Nephron (organoid): ENCODE data around the gene GMPPA.

Experiments used
- H3K27ac Mint-ChIP-seq, 3 experiments: 2 replicates each; pipeline ENCODE4 v1.8.0; 2020; ENCODE audit warnings: mixed read lengths in 3 of 3, mild to moderate bottlenecking in 2 of 3, moderate library complexity in 1 of 3
- H3K27me3 Mint-ChIP-seq: 2 replicates; pipeline ENCODE4 v1.8.0; 2021; ENCODE audit warnings: low read depth, mild to moderate bottlenecking, moderate library complexity, mixed read lengths
- H3K36me3 Mint-ChIP-seq: 2 replicates; pipeline ENCODE4 v1.8.0; 2020; ENCODE audit warnings: low read depth, mixed read lengths
- H3K4me1 Mint-ChIP-seq: 2 replicates; pipeline ENCODE4 v1.8.0; 2020; ENCODE audit warnings: mixed read lengths
- H3K4me3 Mint-ChIP-seq, 3 experiments: 2 replicates each; pipeline ENCODE4 v1.8.0; 2020; ENCODE audit warnings: mild to moderate bottlenecking in 3 of 3, mixed read lengths in 3 of 3, moderate library complexity in 2 of 3
- H3K9me3 Mint-ChIP-seq: 2 replicates; pipeline ENCODE4 v1.8.0; 2020; ENCODE audit warnings: mixed read lengths
- TF ChIP-seq, protein P1 (sequence below), 3 experiments: fragments of 200-600 bp; sonication (generic); IDR thresholded peaks; one replicate each; pipeline ENCODE4 v1.5.0; 2021; ENCODE audit warnings: antibody characterized with exemption in 3 of 3; ENCODE audit not compliant: unreplicated experiment in 3 of 3

Gene GMPPA

DNA sequence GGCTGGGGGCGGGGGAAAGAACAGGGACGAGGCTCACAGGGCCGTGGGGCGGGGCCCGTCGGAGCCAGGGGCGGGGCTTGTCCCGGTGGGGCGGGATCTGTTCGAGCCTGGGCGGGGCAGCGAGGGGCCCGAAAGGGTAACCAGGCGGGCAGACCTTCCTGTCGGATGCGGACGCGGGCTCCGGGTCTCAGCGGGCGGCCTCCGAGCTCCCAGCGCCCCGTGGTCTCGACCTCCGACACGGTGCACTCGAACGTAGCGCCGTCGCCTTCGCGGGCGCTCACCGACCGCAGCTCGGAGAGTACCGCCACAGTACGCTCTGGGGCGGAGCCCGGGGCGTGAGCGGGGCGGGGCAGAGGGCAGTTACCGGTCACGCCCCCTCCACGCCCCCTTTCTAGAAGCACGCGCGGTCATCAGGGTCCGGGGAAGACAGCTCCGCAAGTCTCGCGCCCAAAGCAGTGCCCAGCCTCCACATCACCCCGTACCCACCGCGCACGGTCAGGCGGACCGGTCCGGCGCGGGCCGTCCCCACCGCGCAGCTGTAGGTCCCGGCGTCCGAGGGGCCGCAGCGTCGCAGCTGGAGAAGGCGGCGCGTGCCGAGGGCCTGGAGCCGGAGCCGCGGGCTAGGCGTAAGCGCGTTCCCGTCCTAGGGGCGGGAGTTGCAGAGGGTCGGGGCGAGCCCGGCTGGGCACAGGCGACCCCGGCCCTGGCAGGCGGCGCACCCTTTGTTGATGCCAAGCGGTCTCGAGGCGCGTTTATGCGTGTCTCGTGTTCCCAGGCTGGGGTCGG is 53.9 kb downstream of the GMPPA start:
- Mint-ChIP-seq H3K4me1 (peaks cover 5% of the 10 kb centered on the region), H3K27ac (no peak overlapping the region), H3K36me3 (peaks cover 12% of the 10 kb centered on the region), H3K27me3 (peaks cover 14% of the 10 kb centered on the region), H3K4me3 (peak overlapping the region; percentile 83 to 89 (median 86)), H3K9me3 (no peaks in the 10 kb centered on the region)
- TF ChIP-seq, protein P1, sequence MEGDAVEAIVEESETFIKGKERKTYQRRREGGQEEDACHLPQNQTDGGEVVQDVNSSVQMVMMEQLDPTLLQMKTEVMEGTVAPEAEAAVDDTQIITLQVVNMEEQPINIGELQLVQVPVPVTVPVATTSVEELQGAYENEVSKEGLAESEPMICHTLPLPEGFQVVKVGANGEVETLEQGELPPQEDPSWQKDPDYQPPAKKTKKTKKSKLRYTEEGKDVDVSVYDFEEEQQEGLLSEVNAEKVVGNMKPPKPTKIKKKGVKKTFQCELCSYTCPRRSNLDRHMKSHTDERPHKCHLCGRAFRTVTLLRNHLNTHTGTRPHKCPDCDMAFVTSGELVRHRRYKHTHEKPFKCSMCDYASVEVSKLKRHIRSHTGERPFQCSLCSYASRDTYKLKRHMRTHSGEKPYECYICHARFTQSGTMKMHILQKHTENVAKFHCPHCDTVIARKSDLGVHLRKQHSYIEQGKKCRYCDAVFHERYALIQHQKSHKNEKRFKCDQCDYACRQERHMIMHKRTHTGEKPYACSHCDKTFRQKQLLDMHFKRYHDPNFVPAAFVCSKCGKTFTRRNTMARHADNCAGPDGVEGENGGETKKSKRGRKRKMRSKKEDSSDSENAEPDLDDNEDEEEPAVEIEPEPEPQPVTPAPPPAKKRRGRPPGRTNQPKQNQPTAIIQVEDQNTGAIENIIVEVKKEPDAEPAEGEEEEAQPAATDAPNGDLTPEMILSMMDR (IDR thresholded peaks at IDR 0.05; ENCODE audit: unreplicated experiment in 3 of 3), result no peak

GRCh38 chr2:219553168-219553417 is 54.4 kb downstream of the GMPPA start:
- Mint-ChIP-seq H3K36me3 (peaks cover 11% of the 10 kb centered on the region), H3K27ac (no peak overlapping the region), H3K4me3 (peak overlapping the region; percentile 26 to 76 (median 61)), H3K9me3 (no peaks in the 10 kb centered on the region), H3K27me3 (peaks cover 14% of the 10 kb centered on the region), H3K4me1 (peaks cover 5% of the 10 kb centered on the region)
- TF ChIP-seq, protein P1 (IDR thresholded peaks at IDR 0.05; ENCODE audit: unreplicated experiment in 3 of 3), result no peak

GRCh38 chr2:219553463-219553963 is 54.8 kb downstream of the GMPPA start:
- Mint-ChIP-seq H3K4me3 (peak overlapping the region; percentile 61 to 76 (median 71)), H3K27me3 (peaks cover 14% of the 10 kb centered on the region), H3K27ac (no peak overlapping the region), H3K36me3 (peaks cover 9% of the 10 kb centered on the region), H3K9me3 (no peaks in the 10 kb centered on the region), H3K4me1 (peaks cover 5% of the 10 kb centered on the region)
- TF ChIP-seq, protein P1 (IDR thresholded peaks at IDR 0.05; ENCODE audit: unreplicated experiment in 3 of 3), result no peak

GRCh38 chr2:219554350-219554749 is 55.7 kb downstream of the GMPPA start:
- Mint-ChIP-seq H3K9me3 (no peaks in the 10 kb centered on the region), H3K4me1 (peaks cover 5% of the 10 kb centered on the region), H3K4me3 (peak overlapping the region in 2 of 3 experiments; percentile 61 to 71), H3K27me3 (peaks cover 14% of the 10 kb centered on the region), H3K36me3 (peaks cover 16% of the 10 kb centered on the region), H3K27ac (no peak overlapping the region)
- TF ChIP-seq, protein P1 (IDR thresholded peaks at IDR 0.05; ENCODE audit: unreplicated experiment in 3 of 3), result no peak

- no peaks in the 10 kb centered on the region for H3K9me3 Mint-ChIP-seq
- H3K36me3 Mint-ChIP-seq, result peaks cover 23% of the 10 kb centered on the region
- H3K27me3 Mint-ChIP-seq, result peaks cover 12% of the 10 kb centered on the region
- H3K27ac Mint-ChIP-seq, result no peak overlapping the region
- TF ChIP-seq, protein P1 (IDR thresholded peaks at IDR 0.05; ENCODE audit: unreplicated experiment in 3 of 3), result no peak
- H3K4me1 Mint-ChIP-seq, result peaks cover 14% of the 10 kb centered on the region
- no peak overlapping the region for H3K4me3 Mint-ChIP-seq
Measured at GRCh38 chr2:219555956-219556355, 57.3 kb downstream of the GMPPA start.

DNA sequence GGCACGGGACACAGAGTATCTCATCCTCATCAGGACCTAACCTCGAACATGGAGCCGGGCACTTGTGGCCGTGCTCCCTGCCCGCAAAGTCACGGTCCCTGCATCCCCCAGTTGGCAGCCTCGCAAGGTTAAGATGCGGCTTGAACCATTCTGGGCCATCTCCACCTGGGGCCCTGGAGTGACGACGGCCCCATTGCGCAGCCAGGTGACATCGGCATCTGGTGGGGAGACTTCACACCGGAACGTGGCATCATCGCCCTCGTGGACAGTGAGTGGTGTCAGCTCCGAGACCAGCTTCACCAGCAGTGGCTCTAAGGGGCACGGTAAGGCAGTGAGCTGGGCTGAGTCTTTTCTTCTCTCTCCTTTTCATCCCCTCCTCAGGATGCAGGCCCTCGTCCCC is 57.7 kb downstream of the GMPPA start:
- H3K27ac Mint-ChIP-seq, result no peak overlapping the region
- TF ChIP-seq, protein P1 (IDR thresholded peaks at IDR 0.05; ENCODE audit: unreplicated experiment in 3 of 3), result no peak
- no peak overlapping the region for H3K4me3 Mint-ChIP-seq
- H3K36me3 Mint-ChIP-seq, result peaks cover 26% of the 10 kb centered on the region
- peaks cover 10% of the 10 kb centered on the region for H3K27me3 Mint-ChIP-seq
- no peaks in the 10 kb centered on the region for H3K9me3 Mint-ChIP-seq
- H3K4me1 Mint-ChIP-seq, result peaks cover 15% of the 10 kb centered on the region
